Measurements from ENCODE around the gene RAPGEF5.

RAPGEF5 gene

GRCh38 chr7:22397981-22398380 is 41.0 kb upstream of the RAPGEF5 start:
- no peaks in the 10 kb centered on the region for H3K27me3 ChIP-seq (replicated peaks; ENCODE audit: insufficient read depth, low read length)
- H4K20me1 ChIP-seq (ENCODE audit: insufficient read depth, low read length): no peaks in the 10 kb centered on the region
- DNase-seq: no peak
- no peaks in the 10 kb centered on the region for H3K36me3 ChIP-seq (replicated peaks; ENCODE audit: insufficient read depth, low read length)
- H3K27ac ChIP-seq (ENCODE audit: low read length): no peak overlapping the region
- no peak overlapping the region for H2AFZ ChIP-seq (ENCODE audit: low read length)
- no peaks in the 10 kb centered on the region for H3K79me2 ChIP-seq (ENCODE audit: low read length)
- no peak overlapping the region for H3K4me2 ChIP-seq (ENCODE audit: low read depth, low read length)
- H3K9me2 ChIP-seq (replicated peaks; ENCODE audit: insufficient read depth, low read length): no peaks in the 10 kb centered on the region
- no peaks in the 10 kb centered on the region for H3F3A ChIP-seq (ENCODE audit: insufficient read depth, low read length)
- TF ChIP-seq CTCF (IDR thresholded peaks at IDR 0.05; ENCODE audit: low read length) (no peak), EZH2phosphoT487 (IDR thresholded peaks at IDR 0.05; ENCODE audit: low read length) (no peak), EZH2 (optimal IDR thresholded peaks at IDR 0.05; ENCODE audit: low read depth, low read length) (no peak)
- H3K4me1 ChIP-seq (ENCODE audit: low read length): peaks cover 12% of the 10 kb centered on the region
- H3K9me3 ChIP-seq (replicated peaks; ENCODE audit: insufficient read depth, low read length): no peaks in the 10 kb centered on the region
- H3K4me3 ChIP-seq (ENCODE audit: low read length): no peak overlapping the region
- H3K9ac ChIP-seq (ENCODE audit: low read length): no peak overlapping the region

GRCh38 chr7:22395222-22395621 is 38.3 kb upstream of the RAPGEF5 start:
- Histone ChIP-seq H3K9me2 (replicated peaks; ENCODE audit: insufficient read depth, low read length) (no peaks in the 10 kb centered on the region), H3K4me3 (ENCODE audit: low read length) (no peak overlapping the region), H4K20me1 (ENCODE audit: insufficient read depth, low read length) (no peaks in the 10 kb centered on the region), H3K4me2 (ENCODE audit: low read depth, low read length) (no peak overlapping the region), H3K27ac (ENCODE audit: low read length) (no peak overlapping the region), H3K79me2 (ENCODE audit: low read length) (no peaks in the 10 kb centered on the region), H3F3A (ENCODE audit: insufficient read depth, low read length) (no peaks in the 10 kb centered on the region), H3K4me1 (ENCODE audit: low read length) (0 out of 2 replicates have a peak, but pooled peaks cover 4% of the 10 kb centered on the region), H3K9ac (ENCODE audit: low read length) (no peak overlapping the region), H3K9me3 (replicated peaks; ENCODE audit: insufficient read depth, low read length) (no peaks in the 10 kb centered on the region), H3K36me3 (replicated peaks; ENCODE audit: insufficient read depth, low read length) (no peaks in the 10 kb centered on the region), H3K27me3 (replicated peaks; ENCODE audit: insufficient read depth, low read length) (no peaks in the 10 kb centered on the region), H2AFZ (ENCODE audit: low read length) (no peak overlapping the region)
- TF ChIP-seq CTCF (IDR thresholded peaks at IDR 0.05; ENCODE audit: low read length) (no peak), EZH2 (optimal IDR thresholded peaks at IDR 0.05; ENCODE audit: low read depth, low read length) (no peak), EZH2phosphoT487 (IDR thresholded peaks at IDR 0.05; ENCODE audit: low read length) (no peak)
- DNase-seq: no peak

GRCh38 chr7:22394739-22395138 is 37.8 kb upstream of the RAPGEF5 start:
- Histone ChIP-seq H3K36me3 (replicated peaks; ENCODE audit: insufficient read depth, low read length) (no peaks in the 10 kb centered on the region), H4K20me1 (ENCODE audit: insufficient read depth, low read length) (no peaks in the 10 kb centered on the region), H3K9me2 (replicated peaks; ENCODE audit: insufficient read depth, low read length) (no peaks in the 10 kb centered on the region), H2AFZ (ENCODE audit: low read length) (no peak overlapping the region), H3K9me3 (replicated peaks; ENCODE audit: insufficient read depth, low read length) (no peaks in the 10 kb centered on the region), H3K79me2 (ENCODE audit: low read length) (no peaks in the 10 kb centered on the region), H3K4me3 (ENCODE audit: low read length) (no peak overlapping the region), H3F3A (ENCODE audit: insufficient read depth, low read length) (no peaks in the 10 kb centered on the region), H3K27ac (ENCODE audit: low read length) (no peak overlapping the region), H3K27me3 (replicated peaks; ENCODE audit: insufficient read depth, low read length) (no peaks in the 10 kb centered on the region), H3K9ac (ENCODE audit: low read length) (no peak overlapping the region), H3K4me2 (ENCODE audit: low read depth, low read length) (no peak overlapping the region), H3K4me1 (ENCODE audit: low read length) (0 out of 2 replicates have a peak, but pooled peaks cover 4% of the 10 kb centered on the region)
- TF ChIP-seq CTCF (IDR thresholded peaks at IDR 0.05; ENCODE audit: low read length): no peak
- no peak for TF ChIP-seq EZH2 (optimal IDR thresholded peaks at IDR 0.05; ENCODE audit: low read depth, low read length)
- no peak for TF ChIP-seq EZH2phosphoT487 (IDR thresholded peaks at IDR 0.05; ENCODE audit: low read length)
- no peak for DNase-seq
